ENCODE results near the gene VGLL4. TPM values are rescaled to one million over a fixed set of nuclear protein-coding genes. Genes with fewer than 3 reads are reported as not detected.

Gene VGLL4
- total RNA-seq, 1 experiment from 2014 or later: 46.1 TPM

- Mint-ChIP-seq H3K4me3 (ENCODE audit: unreplicated experiment) (no peak overlapping the region), H3K27me3 (ENCODE audit: insufficient read depth, unreplicated experiment) (no peaks in the 10 kb centered on the region), H3K9me3 (ENCODE audit: unreplicated experiment) (no peaks in the 10 kb centered on the region), H3K4me1 (ENCODE audit: low read depth, unreplicated experiment) (no peaks in the 10 kb centered on the region), H3K36me3 (ENCODE audit: insufficient read depth, unreplicated experiment) (peaks cover 16% of the 10 kb centered on the region), H3K27ac (ENCODE audit: unreplicated experiment) (no peak overlapping the region)
- no peak for TF ChIP-seq CTCF (IDR thresholded peaks at IDR 0.05; ENCODE audit: insufficient read depth in 1 of 2, low read depth in 1 of 2, low read length in 1 of 2, severe bottlenecking in 1 of 2, unreplicated experiment in 1 of 2)
- Histone ChIP-seq H3K4me1 (no peaks in the 10 kb centered on the region), H3K36me3 (ENCODE audit: control insufficient read depth, insufficient read depth, low read length) (no peaks in the 10 kb centered on the region), H3K9me3 (no peaks in the 10 kb centered on the region), H3K27me3 (replicated peaks; ENCODE audit: control insufficient read depth, insufficient read depth, low read length) (no peaks in the 10 kb centered on the region), H3K4me3 (ENCODE audit: low read depth, low read length) (no peak overlapping the region)
- intact Hi-C loops (cut with micrococcal nuclease; ENCODE audit: unreplicated experiment): no loop called here
- BruUV-seq (replicated peaks): no TSS peak
- DNase-seq: no peak
- ChIA-PET POLR2A (no interaction called here), CTCF (no interaction called here)
Observed at GRCh38 chr3:11581237-11582190, 62.2 kb downstream of the VGLL4 start.

- Histone ChIP-seq H3K4me1 (no peaks in the 10 kb centered on the region), H3K9me3 (no peaks in the 10 kb centered on the region), H3K4me3 (ENCODE audit: low read depth, low read length) (no peak overlapping the region), H3K36me3 (ENCODE audit: control insufficient read depth, insufficient read depth, low read length) (no peaks in the 10 kb centered on the region), H3K27me3 (replicated peaks; ENCODE audit: control insufficient read depth, insufficient read depth, low read length) (no peaks in the 10 kb centered on the region)
- Mint-ChIP-seq H3K27me3 (ENCODE audit: insufficient read depth, unreplicated experiment) (no peaks in the 10 kb centered on the region), H3K4me3 (ENCODE audit: unreplicated experiment) (no peak overlapping the region), H3K4me1 (ENCODE audit: low read depth, unreplicated experiment) (no peaks in the 10 kb centered on the region), H3K36me3 (ENCODE audit: insufficient read depth, unreplicated experiment) (peaks cover 16% of the 10 kb centered on the region), H3K27ac (ENCODE audit: unreplicated experiment) (no peak overlapping the region), H3K9me3 (ENCODE audit: unreplicated experiment) (no peaks in the 10 kb centered on the region)
- POLR2A ChIA-PET: no interaction called here
- BruUV-seq (replicated peaks): no TSS peak
- intact Hi-C loops (cut with micrococcal nuclease; ENCODE audit: unreplicated experiment): no loop called here
- CTCF ChIA-PET: no interaction called here
- no peak for DNase-seq
- no peak for TF ChIP-seq CTCF (IDR thresholded peaks at IDR 0.05; ENCODE audit: insufficient read depth in 1 of 2, low read depth in 1 of 2, low read length in 1 of 2, severe bottlenecking in 1 of 2, unreplicated experiment in 1 of 2)
Observed at GRCh38 chr3:11580645-11581044, 63.1 kb downstream of the VGLL4 start.

- Mint-ChIP-seq H3K27me3 (ENCODE audit: insufficient read depth, unreplicated experiment) (no peaks in the 10 kb centered on the region), H3K27ac (ENCODE audit: unreplicated experiment) (no peak overlapping the region), H3K9me3 (ENCODE audit: unreplicated experiment) (no peaks in the 10 kb centered on the region), H3K4me3 (ENCODE audit: unreplicated experiment) (no peak overlapping the region), H3K36me3 (ENCODE audit: insufficient read depth, unreplicated experiment) (peaks cover 24% of the 10 kb centered on the region), H3K4me1 (ENCODE audit: low read depth, unreplicated experiment) (no peaks in the 10 kb centered on the region)
- DNase-seq: no peak
- Histone ChIP-seq H3K36me3 (ENCODE audit: control insufficient read depth, insufficient read depth, low read length) (no peaks in the 10 kb centered on the region), H3K4me3 (ENCODE audit: low read depth, low read length) (no peak overlapping the region), H3K27me3 (replicated peaks; ENCODE audit: control insufficient read depth, insufficient read depth, low read length) (no peaks in the 10 kb centered on the region), H3K4me1 (no peaks in the 10 kb centered on the region), H3K9me3 (no peaks in the 10 kb centered on the region)
- intact Hi-C loops (cut with micrococcal nuclease; ENCODE audit: unreplicated experiment): no loop called here
- TF ChIP-seq CTCF (IDR thresholded peaks at IDR 0.05; ENCODE audit: insufficient read depth in 1 of 2, low read depth in 1 of 2, low read length in 1 of 2, severe bottlenecking in 1 of 2, unreplicated experiment in 1 of 2): no peak
- ChIA-PET CTCF (no interaction called here), POLR2A (no interaction called here)
- BruUV-seq (replicated peaks): no TSS peak
Observed at GRCh38 chr3:11578169-11578568, 65.5 kb downstream of the VGLL4 start.

All from Caco-2 (cell line).